ENCODE measurements around the gene BMP6.

- TF ChIP-seq CTCF (IDR thresholded peaks at IDR 0.05) (no peak), POLR2A (IDR thresholded peaks at IDR 0.05) (no peak)
These were observed 11.2 kb downstream of the BMP6 start for GRCh38 chr6:7737106-7737505.

Data from breast epithelium (tissue), 3 donors.